HAP-1 (cell line): ENCODE measurements around the gene MINDY4.

Experiments used
- DNase-seq, 2 experiments: peaks; one replicate each; pipeline ENCODE4 v3.0.0-alpha.2; 2016 to 2020; ENCODE audit warnings: low spot score in 2 of 2
- H3K27me3 ChIP-seq: fragments of 250-450 bp; sonication (Bioruptor Pico); 2 replicates; pipeline ENCODE4 v1.5.1; 2020; ENCODE audit warnings: low read depth, mild to moderate bottlenecking, moderate library complexity
- H3K36me3 ChIP-seq: fragments of 250-450 bp; sonication (Bioruptor Pico); replicated peaks from 2 replicates; pipeline ENCODE4 v1.5.1; 2020; ENCODE audit warnings: mild to moderate bottlenecking
- H3K4me1 ChIP-seq: fragments of 250-450 bp; sonication (Bioruptor Pico); 2 replicates; pipeline ENCODE4 v1.5.1; 2020; ENCODE audit warnings: mild to moderate bottlenecking
- H3K4me3 ChIP-seq: fragments of 250-450 bp; sonication (Bioruptor Pico); 2 replicates; pipeline ENCODE4 v1.5.1; 2020; ENCODE audit warnings: mild to moderate bottlenecking, moderate library complexity
- H3K9me3 ChIP-seq: fragments of 250-450 bp; sonication (Bioruptor Pico); 2 replicates; pipeline ENCODE4 v1.5.1; 2020; ENCODE audit warnings: mild to moderate bottlenecking, moderate library complexity
- in situ Hi-C: fragments of 300-500 bp; cut with MboI; formaldehyde crosslinking; loops from 3 replicates; pipeline ENCODE4 v1.14.3; 2020; ENCODE audit warnings: low sequenced_read_pairs, inconsistent platforms, mixed read lengths

The MINDY4 gene

DNA sequence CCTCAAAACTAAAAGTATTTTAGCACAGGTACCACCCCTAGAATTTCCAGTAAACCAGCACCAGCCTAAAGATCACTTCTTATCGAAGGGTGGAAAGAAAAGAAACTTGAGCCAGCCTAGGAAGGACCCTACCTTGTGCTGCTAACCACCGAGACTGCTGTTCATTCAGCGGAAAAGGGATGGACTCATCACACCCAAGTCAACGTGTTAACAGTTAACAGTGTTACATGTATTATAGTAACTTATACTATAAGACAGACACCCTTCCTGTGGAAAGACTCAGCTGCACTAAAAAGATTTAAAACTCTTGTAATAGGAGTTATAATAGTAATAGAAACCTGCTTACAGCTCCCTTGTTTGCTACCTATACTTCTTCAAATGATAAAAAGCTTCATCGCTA, 39.8 kb downstream of the MINDY4 start:
- Histone ChIP-seq H3K27me3 (no peaks in the 10 kb centered on the region), H3K36me3 (no peaks in the 10 kb centered on the region), H3K4me3 (no peak overlapping the region), H3K9me3 (no peaks in the 10 kb centered on the region), H3K4me1 (no peaks in the 10 kb centered on the region)
- no peak for DNase-seq
- in situ Hi-C loops, result no loop called here

DNA sequence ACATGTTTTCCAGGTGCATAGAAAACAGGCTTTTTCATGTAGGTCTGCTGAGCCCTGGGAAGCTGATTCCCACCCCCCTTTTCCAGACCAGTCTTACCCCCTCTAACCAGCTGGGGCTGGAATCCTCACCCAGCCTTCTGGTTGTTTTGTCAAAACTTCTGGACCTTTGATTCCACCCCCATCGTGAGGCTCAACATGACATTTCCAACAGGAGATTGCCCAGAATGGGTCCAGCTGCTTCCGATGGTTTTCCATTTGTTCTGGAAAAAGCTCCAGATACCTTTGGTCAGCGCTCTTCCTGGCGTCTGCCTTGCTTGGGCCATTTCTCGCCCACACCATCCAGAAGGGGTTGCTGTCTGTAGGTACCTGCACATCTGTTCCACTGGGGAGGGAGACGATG, 41.5 kb downstream of the MINDY4 start:
- Histone ChIP-seq H3K27me3 (no peaks in the 10 kb centered on the region), H3K4me1 (no peaks in the 10 kb centered on the region), H3K36me3 (no peaks in the 10 kb centered on the region), H3K9me3 (no peaks in the 10 kb centered on the region), H3K4me3 (no peak overlapping the region)
- no peak for DNase-seq
- in situ Hi-C loops, result no loop called here

DNA sequence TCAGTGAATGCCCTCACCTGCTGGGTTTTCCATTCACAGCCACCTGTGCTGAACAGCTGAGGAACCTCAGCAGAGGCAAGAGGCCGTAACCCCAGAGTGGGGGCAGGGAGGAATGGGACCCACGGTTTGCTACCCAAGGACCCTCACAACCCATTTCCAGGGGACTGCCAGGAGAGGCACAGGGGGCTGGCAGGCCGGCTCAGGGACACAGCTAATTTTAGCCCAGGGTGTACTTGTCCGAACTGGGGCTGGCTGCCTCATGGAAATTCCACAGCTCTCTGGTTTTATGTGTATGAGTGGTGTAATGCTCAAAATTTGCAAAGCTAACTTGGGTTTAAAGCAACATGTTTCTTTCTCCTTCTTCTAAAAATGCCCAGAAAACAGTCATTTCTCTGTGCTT, 42.2 kb downstream of the MINDY4 start:
- H3K27me3 ChIP-seq, result no peaks in the 10 kb centered on the region
- DNase-seq, result no peak
- in situ Hi-C loops, result no loop called here
- H3K36me3 ChIP-seq, result no peaks in the 10 kb centered on the region
- H3K4me1 ChIP-seq, result no peaks in the 10 kb centered on the region
- no peaks in the 10 kb centered on the region for H3K9me3 ChIP-seq
- H3K4me3 ChIP-seq, result no peak overlapping the region

DNA sequence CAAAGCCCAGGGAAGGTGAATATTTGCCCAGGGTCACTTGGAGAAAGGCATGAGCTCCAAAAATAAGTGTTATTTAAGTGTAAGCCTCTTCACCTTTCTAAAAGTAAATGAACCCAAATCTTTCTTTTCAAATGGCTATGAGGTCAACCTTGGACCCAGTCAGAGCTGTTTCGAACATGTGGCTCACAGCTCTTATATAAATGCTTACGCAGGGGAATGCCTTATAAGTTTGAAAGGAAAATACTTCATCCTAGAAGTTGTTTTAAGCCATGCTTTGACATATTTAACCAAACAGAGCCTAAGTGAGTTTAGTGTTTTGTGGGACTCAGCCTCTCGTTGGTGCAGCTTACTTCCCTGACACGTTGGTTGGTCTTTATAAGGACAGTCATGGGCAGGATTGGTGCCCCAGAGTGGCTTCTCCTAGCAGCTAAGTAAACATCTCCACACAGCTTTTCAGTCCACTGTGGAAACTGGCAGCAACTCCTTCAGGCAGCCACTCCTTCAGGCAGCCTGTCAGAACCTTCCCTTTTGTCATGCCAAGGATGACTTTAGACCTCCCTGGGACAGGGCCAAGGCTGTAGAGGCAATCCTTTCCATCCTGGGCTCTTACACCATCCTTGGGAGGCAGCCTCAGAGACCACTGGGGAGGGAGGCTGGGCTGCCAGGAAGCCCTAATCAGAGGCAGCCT, 43.6 kb downstream of the MINDY4 start:
- DNase-seq, result no peak
- in situ Hi-C loops, result no loop called here

DNA sequence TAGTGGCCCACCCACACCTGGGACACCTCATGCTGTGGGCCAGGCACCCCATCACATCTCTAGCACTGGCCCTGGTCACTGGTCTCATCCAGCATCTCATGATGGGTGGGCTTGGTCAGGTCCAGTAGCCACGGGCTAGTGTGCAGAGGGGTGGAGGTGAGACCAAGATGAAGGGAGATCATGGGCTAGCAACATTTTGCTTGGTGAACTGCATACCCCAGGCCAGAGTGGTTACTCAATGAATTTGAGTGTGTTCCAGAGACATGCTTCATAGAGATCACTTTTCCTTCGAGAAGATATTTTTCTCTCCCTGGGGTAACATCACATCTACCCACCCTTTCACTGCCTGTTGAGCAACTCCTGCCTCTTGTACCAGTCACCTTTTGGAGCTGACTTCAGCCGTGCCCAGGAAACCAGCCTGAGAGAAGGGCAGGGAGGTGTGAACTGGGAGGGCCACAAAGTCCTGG, 44.2 kb downstream of the MINDY4 start:
- H3K36me3 ChIP-seq, result no peaks in the 10 kb centered on the region
- in situ Hi-C loops, result no loop called here
- no peak overlapping the region for H3K4me3 ChIP-seq
- no peaks in the 10 kb centered on the region for H3K27me3 ChIP-seq
- DNase-seq, result no peak
- H3K9me3 ChIP-seq, result no peaks in the 10 kb centered on the region
- no peaks in the 10 kb centered on the region for H3K4me1 ChIP-seq

More for the DNA sequence above, 43.6 kb downstream of the MINDY4 start:
- Histone ChIP-seq H3K9me3 (no peaks in the 10 kb centered on the region), H3K4me3 (no peak overlapping the region), H3K4me1 (no peaks in the 10 kb centered on the region), H3K36me3 (no peaks in the 10 kb centered on the region), H3K27me3 (no peaks in the 10 kb centered on the region)

DNA sequence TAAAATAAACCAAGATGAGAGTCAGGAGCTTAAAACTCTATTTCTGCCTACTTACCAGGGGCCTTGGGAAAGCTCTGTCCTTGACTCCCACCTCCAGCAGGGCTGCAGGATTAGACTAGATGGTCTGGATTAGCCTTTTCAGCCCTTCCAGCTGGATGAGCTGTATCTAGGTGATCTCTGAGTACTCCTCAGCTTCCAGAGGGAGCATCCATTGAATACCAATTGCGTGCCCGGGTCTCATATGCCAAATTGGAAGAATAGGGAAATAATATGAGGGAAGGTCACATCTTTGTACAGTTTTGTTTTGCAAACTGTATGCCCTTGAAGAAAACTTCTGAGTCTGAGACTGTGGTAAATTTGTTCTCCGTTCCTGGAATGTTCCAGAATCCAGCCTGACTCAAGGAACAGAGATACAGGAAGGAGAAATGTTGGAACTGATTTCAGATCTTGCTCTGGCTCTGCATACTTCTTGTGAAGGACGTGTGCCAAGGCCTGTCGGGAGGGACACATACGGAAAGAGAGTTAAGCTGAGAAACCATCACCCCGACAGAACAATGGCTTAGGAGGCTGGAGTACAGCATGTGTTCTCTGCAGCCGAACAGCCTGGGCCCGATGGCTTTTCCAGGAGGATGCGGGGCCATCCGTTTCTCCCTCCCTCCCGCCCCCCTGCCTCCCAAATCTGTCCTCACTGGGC, 44.9 kb downstream of the MINDY4 start:
- in situ Hi-C loops, result no loop called here
- H3K36me3 ChIP-seq, result no peaks in the 10 kb centered on the region
- H3K9me3 ChIP-seq, result no peaks in the 10 kb centered on the region
- no peak overlapping the region for H3K4me3 ChIP-seq
- no peaks in the 10 kb centered on the region for H3K27me3 ChIP-seq
- no peak for DNase-seq
- H3K4me1 ChIP-seq, result no peaks in the 10 kb centered on the region

DNA sequence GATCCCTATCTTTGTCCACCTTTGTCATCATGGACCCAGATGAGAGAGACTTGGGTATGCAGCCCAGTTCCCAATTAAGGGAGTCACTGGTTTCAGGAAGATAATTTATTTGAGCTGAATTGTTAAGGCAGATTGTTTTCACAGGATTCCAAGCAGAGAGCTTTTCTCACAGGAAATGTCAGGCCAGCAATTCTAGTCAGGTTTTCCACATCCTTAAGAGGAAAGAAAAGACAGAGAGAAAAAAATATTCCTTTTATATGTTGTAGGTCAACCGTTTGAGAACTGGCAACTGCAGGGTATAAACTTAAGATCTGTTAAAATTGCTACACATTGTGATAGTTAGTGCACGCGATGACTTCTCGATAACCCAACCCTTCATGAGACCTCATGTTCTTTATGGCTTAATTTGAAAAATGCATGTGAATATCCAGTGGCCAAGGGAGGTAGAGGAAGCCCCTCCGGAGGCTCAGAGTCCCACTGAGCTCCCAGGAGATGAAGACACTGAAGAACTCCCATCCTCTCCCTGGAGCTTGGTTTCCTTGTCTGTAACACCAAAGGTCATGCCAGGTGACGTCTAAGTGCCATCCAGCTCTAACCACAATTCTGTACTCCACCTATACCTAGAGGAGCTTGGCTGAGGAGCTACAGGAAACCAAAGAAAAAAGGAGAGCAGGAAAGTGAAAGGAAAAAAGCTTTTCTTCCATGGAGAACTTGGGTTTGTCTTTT, 45.6 kb downstream of the MINDY4 start:
- H3K27me3 ChIP-seq, result no peaks in the 10 kb centered on the region
- no peaks in the 10 kb centered on the region for H3K4me1 ChIP-seq
- in situ Hi-C loops, result no loop called here
- DNase-seq, result no peak
- H3K4me3 ChIP-seq, result no peak overlapping the region
- H3K9me3 ChIP-seq, result no peaks in the 10 kb centered on the region
- H3K36me3 ChIP-seq, result no peaks in the 10 kb centered on the region

DNA sequence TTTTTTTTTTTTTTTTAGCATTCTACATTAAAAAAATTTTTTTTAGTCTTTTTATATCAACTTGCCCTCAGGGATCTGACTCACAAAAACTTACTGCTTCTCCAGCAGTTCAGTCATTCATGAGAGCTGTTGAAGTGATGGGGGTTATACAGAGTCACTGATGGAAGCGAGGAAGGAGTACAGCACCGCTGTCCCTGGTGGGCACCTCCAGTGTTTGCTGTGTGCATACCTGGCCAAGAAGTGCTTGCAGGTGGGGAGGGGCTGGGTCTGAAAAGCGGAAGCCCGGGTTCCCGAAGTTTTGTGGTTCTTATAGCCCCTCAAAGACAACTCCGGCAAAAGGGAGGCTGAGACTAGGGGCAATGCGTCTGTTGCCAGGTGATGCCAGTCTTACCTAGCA, 46.2 kb downstream of the MINDY4 start:
- in situ Hi-C loops, result no loop called here
- H3K27me3 ChIP-seq, result no peaks in the 10 kb centered on the region
- no peak for DNase-seq

DNA sequence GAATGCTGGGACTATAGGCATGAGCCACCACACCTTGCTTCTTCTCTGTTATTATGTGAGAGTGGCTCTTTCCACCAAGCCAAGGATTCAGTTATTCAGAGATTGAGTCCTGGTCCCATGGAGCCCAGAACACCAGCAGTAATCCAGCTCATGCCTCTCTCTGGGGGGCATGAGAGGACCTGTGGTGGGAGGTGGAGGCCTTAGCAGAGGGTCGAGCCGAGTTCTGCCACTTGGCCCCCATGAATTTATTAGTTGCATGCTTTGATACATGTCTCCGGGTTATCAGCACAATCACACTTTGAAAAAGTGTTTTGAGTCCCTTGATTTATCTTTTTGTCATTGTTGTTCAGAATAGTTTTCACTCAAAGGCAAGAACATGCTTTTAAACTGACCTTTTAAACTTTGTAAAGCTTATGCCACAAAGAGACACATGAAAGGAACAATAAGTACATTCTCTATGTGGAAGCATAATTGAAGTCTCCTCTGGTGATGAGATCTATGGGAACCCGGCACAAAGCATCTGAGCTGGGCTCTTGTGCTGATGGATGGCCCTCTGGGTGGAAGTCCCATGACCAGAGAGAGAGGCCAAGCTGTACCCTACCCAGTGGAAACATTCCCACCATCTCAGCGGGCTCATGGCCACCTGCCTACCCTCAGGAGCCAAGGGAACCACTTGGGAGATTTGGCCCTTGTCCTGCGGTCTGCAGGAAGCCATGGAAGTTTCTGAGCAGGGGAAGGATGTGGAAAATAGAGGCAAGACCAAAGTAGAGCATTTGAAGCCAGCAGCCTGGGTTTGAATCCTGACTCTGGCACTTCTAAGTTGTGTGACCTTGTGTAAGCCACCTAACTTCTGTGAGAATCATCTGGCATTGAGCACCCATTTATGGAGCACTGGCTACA, 53.9 kb downstream of the MINDY4 start:
- Histone ChIP-seq H3K27me3 (no peaks in the 10 kb centered on the region), H3K4me3 (no peak overlapping the region), H3K4me1 (no peaks in the 10 kb centered on the region), H3K9me3 (no peaks in the 10 kb centered on the region), H3K36me3 (no peaks in the 10 kb centered on the region)
- in situ Hi-C loops, result no loop called here
- DNase-seq, result no peak

More for the DNA sequence above, 46.2 kb downstream of the MINDY4 start:
- no peaks in the 10 kb centered on the region for H3K4me1 ChIP-seq
- H3K9me3 ChIP-seq, result no peaks in the 10 kb centered on the region
- no peaks in the 10 kb centered on the region for H3K36me3 ChIP-seq
- no peak overlapping the region for H3K4me3 ChIP-seq

DNA sequence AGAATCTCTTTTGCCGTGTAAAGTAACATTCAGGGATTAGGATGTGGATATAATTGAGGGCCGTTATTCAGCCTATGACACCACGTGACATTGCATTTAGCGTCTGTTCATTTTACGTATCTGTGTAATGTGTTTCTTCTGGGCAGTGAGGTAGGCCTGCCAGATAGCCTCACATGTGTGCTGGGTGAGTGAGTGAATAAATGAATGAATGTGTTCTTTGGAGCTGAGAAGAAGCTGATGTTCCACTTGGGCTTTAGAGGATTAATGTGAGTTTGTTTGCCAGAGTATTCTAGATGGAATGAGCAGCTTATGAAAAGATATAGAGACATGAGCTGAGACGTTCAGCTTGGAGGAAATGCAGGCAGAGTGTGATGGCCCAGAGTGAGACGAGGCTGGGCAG, 55.0 kb downstream of the MINDY4 start:
- H3K9me3 ChIP-seq, result no peaks in the 10 kb centered on the region
- H3K27me3 ChIP-seq, result no peaks in the 10 kb centered on the region
- no peak for DNase-seq
- H3K36me3 ChIP-seq, result no peaks in the 10 kb centered on the region
- H3K4me3 ChIP-seq, result no peak overlapping the region
- H3K4me1 ChIP-seq, result no peaks in the 10 kb centered on the region
- in situ Hi-C loops, result no loop called here

DNA sequence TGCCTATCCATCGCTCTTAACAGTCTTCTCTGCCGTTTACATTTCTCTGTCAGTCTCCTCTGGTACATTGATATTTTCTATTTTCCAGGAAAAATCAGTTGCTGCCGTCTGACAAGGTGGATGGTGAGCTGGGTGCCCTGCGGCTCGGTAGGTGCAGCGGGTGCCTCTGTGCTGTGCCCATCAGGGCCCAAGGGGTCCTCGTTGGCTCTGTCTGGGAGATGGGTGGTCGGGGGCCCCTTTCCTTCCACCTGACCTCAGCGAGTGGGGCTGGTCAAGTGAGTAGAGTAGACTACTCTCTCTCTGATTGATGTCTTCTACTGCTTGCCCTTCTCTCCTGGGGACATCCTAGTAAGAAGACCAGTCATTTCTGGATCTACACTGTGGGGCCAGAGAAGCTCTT, 57.4 kb downstream of the MINDY4 start:
- H3K27me3 ChIP-seq, result no peaks in the 10 kb centered on the region
- no peaks in the 10 kb centered on the region for H3K36me3 ChIP-seq
- no peaks in the 10 kb centered on the region for H3K4me1 ChIP-seq
- no peak for DNase-seq
- in situ Hi-C loops, result no loop called here
- H3K9me3 ChIP-seq, result peaks cover 5% of the 10 kb centered on the region; the same call in 1 of the 2 replicates
- H3K4me3 ChIP-seq, result no peak overlapping the region

DNA sequence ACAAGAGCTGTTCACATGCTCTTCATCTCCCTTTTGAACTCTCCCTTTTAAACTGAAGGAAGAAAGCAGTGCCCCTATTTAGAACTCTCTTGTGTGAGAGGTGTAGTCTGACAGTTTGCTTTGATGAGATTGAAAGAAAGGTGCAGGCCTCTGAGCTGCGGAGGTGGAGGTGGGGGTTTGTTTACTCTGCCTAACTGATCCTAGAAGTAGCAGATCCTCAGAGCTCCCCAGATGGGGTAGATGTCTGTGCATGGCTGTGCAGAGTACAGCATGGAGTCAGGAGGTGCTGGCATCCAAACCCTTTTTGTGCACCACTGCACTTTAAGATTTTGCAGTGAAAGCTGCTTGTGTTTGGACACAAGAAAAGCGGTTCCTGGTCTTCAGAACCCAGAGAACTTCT, 58.3 kb downstream of the MINDY4 start:
- Histone ChIP-seq H3K4me1 (no peaks in the 10 kb centered on the region), H3K4me3 (no peak overlapping the region), H3K27me3 (no peaks in the 10 kb centered on the region), H3K36me3 (no peaks in the 10 kb centered on the region), H3K9me3 (peaks cover 5% of the 10 kb centered on the region)
- in situ Hi-C loops, result no loop called here
- DNase-seq, result no peak

DNA sequence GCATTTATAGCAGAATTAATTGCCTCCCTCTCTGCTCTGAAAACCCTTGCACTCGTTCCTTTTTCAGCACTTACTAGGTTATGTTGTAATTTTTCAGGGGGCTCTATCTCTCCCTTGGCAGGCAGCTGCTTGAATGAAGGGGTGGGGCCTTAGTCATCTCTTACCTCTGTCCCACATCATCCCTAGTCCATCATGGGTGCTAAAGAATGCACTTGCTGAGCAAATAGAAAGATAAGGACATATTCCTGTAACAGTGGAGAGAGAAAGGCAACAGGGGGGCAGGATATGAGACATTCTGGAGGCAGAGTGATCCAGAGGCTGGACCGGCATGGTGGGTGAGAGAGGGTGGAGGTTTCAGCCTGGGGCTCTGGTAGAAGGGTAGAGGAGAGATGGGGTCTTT, 60.0 kb downstream of the MINDY4 start:
- in situ Hi-C loops, result no loop called here
- DNase-seq, result no peak
- H3K4me3 ChIP-seq, result no peak overlapping the region
- H3K27me3 ChIP-seq, result no peaks in the 10 kb centered on the region
- H3K36me3 ChIP-seq, result no peaks in the 10 kb centered on the region
- H3K4me1 ChIP-seq, result no peaks in the 10 kb centered on the region
- peaks cover 5% of the 10 kb centered on the region for H3K9me3 ChIP-seq
